SH-SY5Y (cell line): Measurements from ENCODE around the gene DHCR24.

ENCODE experiments used
- GATA2 ChIP-seq: IDR thresholded peaks from 2 replicates; pipeline ENCODE4 v1.6.1; 2011; ENCODE audit warnings: mild to moderate bottlenecking, low read depth, low read length
- GATA3 ChIP-seq: IDR thresholded peaks from 2 replicates; pipeline ENCODE4 v1.6.1; 2011; ENCODE audit warnings: low read depth, mild to moderate bottlenecking, low read length, moderate library complexity

DHCR24 gene

DNA sequence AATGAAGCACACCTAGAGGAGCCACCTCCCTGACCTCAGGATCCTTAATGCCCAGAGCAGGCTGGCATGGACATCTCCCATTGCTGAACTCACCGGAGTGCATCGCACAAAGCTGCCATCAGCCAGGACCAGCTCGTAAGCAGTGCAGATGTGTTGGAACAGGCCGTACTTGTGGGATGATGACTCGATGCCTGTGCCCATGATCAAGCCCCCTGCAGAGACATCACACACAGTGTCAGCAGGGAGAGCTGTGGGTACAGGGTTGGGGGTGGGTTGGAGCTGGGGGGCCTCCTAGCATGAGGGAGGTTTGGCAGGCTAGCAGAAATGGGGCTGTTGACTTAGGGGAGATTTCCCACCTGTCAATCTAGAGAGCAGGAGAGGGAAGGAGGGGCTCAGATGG is 12.0 kb downstream of the DHCR24 start:
- TF ChIP-seq GATA3 (no peak), GATA2 (no peak)

DNA sequence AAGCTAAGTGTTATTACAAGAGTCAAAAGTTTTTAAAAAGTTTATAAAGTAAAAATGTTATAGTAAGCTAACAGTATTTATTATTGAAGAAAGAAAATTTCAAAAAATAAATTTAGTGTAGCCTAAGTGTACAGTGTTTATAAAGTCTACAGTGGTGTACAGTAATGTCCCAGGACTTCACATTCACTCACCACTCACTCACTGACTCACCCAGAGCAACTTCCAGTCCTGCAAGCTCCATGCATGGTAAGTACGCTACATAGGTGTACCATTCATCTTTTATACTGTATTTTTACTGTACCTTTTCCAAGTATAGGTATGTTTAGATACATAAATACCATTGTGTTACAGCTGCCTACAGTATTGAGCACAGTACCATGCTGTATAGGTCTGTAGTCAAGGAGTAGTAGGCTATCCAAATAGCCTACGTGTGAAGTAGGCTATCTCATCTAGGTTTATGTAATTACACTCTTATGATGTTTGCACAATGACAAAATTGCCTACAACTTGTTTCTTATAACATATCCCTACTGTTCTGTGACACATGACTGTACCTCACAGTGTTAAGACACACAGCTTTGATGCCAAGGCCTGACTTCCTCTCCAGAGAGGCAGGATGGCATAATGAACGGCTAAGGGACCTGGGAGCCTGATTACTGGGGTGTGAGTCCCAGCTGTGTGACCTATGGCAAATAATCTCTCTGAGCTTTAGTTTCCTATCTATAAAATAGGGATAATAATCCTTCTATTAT is 12.7 kb downstream of the DHCR24 start:
- TF ChIP-seq GATA2 (no peak), GATA3 (no peak)

DNA sequence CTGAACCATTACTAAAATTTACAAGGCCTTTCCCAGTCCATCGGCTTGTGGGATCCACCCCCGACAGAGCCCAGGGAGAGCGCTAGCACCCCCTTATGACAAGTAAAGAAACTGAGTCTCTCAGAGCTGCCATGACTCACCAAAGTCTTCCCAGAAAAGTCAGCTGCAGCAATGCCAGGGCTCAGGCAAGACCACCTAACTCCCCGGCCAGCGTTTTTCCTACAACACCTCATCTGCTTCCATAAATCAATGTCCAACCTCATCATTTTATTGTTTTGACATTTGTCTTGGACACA is 15.0 kb downstream of the DHCR24 start:
- TF ChIP-seq GATA3 (no peak), GATA2 (no peak)

GRCh38 chr1:54871275-54872035 is 15.5 kb downstream of the DHCR24 start:
- no peak for TF ChIP-seq GATA3
- no peak for TF ChIP-seq GATA2

DNA sequence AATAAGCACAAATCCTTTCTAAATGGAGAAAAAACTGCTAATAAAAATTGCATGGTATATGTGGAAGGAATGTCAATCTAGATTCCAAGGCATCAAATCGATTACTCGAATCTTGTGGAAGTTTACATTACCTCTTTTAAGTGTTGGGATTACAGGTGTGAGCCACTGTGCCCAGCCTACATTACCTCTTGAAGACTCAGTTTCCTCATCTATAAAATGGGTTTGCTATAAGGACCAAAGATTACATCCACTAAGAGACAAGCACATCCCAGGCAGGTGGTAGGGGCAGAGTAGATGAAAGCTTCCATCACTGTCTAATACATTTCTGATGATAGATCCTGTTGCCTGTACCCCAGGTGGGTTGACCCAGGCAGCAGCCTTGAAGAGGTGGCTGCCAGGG is 16.1 kb downstream of the DHCR24 start:
- TF ChIP-seq GATA3 (no peak), GATA2 (no peak)

GRCh38 chr1:54869173-54869851 is 17.7 kb downstream of the DHCR24 start:
- TF ChIP-seq GATA2 (no peak), GATA3 (no peak)

GRCh38 chr1:54867717-54868057 is 19.3 kb downstream of the DHCR24 start:
- TF ChIP-seq GATA3: no peak
- TF ChIP-seq GATA2: no peak

GRCh38 chr1:54866801-54867716 is 19.9 kb downstream of the DHCR24 start:
- TF ChIP-seq GATA3: no peak
- TF ChIP-seq GATA2: no peak

GRCh38 chr1:54865238-54866073 is 21.5 kb downstream of the DHCR24 start:
- TF ChIP-seq GATA2: no peak
- TF ChIP-seq GATA3: no peak

GRCh38 chr1:54864460-54865208 is 22.4 kb downstream of the DHCR24 start:
- TF ChIP-seq GATA2 (no peak), GATA3 (no peak)

DNA sequence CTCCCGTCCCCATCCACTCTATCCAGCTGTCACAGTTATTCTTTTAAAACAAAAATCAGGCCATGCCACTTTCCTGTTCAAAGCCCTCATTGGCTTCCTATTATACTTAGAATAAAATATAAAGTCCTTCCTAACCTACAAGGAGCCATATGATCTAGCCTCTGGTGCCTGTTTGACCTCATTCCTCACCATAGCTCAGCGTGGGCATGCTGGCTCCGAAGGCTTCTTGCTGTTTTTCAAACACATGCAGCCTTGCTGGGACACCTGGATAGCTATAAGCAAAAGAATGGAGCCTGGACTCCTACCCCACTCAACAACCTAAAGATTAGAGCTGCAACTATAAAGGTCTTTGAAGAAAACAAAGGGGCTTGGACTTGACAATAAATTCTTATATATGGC is 23.7 kb downstream of the DHCR24 start:
- TF ChIP-seq GATA3: no peak
- TF ChIP-seq GATA2: no peak

DNA sequence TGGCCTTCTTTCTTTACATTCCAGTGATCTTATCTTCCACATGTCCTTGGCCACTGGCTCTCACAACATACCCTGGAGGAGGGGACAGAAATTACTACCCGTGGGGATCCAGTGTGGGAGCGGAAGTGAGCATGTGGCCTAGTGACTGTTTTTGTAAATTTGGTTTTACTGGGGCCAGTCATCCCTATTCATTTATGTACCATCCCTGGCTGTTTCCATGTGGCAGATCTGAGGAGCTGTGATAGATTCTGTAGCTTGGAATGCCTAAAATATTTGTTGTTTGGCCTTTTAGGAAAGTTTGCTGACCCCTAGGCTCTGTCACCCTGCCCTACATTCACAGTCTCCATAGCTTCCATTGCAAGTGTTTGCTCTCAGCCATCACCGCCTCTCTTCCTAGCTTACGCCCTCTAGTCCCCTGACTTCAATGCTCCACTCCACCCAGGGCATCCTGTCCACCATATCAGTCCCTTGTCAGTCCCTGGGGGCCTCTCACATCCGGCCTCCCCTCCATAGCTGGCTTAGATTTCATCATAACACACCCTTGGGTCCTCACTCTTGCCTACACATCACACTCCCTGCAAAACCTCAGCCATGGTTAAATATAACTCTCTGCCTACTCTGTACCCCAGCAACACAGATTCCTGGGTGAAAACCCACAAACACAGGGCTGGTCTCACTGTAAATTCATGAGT is 25.8 kb downstream of the DHCR24 start:
- TF ChIP-seq GATA2: no peak
- TF ChIP-seq GATA3: no peak
